Measurements from ENCODE around the gene AMER2.

DNA sequence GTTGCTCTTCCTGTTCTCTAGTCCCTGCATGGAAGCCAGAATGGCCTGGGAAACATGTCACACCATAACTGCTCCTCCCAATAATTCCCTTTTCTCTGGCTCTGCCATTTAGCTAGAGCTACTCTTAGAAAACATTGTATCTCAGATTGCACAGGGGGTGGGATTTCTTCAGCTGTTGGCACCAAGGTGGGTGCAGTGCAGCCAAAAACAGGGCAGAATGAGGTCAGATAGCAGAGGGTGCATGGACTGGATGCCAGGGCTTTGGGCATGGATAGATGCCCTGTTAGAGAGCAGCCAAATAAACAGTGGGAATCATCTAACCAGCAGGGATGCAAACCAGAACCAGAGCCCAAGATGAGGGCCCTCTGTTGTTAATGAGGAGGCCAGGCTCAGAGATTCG is 4.9 kb upstream of the AMER2 start:
- TF ChIP-seq CTCF (IDR thresholded peaks at IDR 0.05) (no peak), POLR2A (IDR thresholded peaks at IDR 0.05) (no peak)
